IMR-90 (cell line): Measurements from ENCODE around the gene BCL2L15. TPM values are rescaled to one million over a fixed set of nuclear protein-coding genes. Genes with fewer than 3 reads are reported as not detected.

Experiments used
- ATAC-seq: fragments of 200-7000 bp; cut with Tn5 transposase; 2 replicates; pipeline ENCODE4 v1.9.1; 2020; ENCODE audit warnings: low read depth, mild to moderate bottlenecking, moderate library complexity
- BruUV-seq: library from RNA; stranded (reverse); fragments of 400-500 nt; replicated peaks from 2 replicates; lab custom pipeline; 2021; lab: Mats Ljungman, UMichigan
- CTCF ChIA-PET: fragments of 300-600 bp; formaldehyde crosslinking; extraction: SDS; loops from one replicate; lab custom pipeline; 2021; ENCODE audit warnings: antibody characterized with exemption; lab: Yijun Ruan, JAX
- POLR2A ChIA-PET: fragments of 300-600 bp; sonication (Branson Sonifier 250); formaldehyde crosslinking; loops from one replicate; lab custom pipeline; 2022; ENCODE audit warnings: antibody characterized with exemption; ENCODE audit not compliant: unreplicated experiment; lab: Charles Lee
- DNase-seq: peaks from one replicate; pipeline ENCODE4 v3.0.0; 2013
- H2AFZ ChIP-seq: replicated peaks from 2 replicates; pipeline ENCODE3; 2013; ENCODE audit warnings: low read length, mild to moderate bottlenecking; ENCODE audit not compliant: poor library complexity
- H2AK5ac ChIP-seq: 2 replicates; pipeline ENCODE4 v1.6.1; 2013; ENCODE audit warnings: low read depth, low read length, inconsistent platforms
- H2AK9ac ChIP-seq: replicated peaks from 2 replicates; pipeline ENCODE3; 2013; ENCODE audit warnings: mild to moderate bottlenecking, low read depth, low read length, moderate library complexity; ENCODE audit not compliant: poor library complexity
- H2BK120ac ChIP-seq: 2 replicates; pipeline ENCODE4 v1.6.1; 2013; ENCODE audit warnings: low read depth, low read length, inconsistent platforms
- H2BK15ac ChIP-seq: 3 replicates; pipeline ENCODE4 v1.6.1; 2013; ENCODE audit warnings: low read depth, low read length, inconsistent platforms
- H2BK20ac ChIP-seq: 2 replicates; pipeline ENCODE4 v1.6.1; 2013; ENCODE audit warnings: low read depth, mild to moderate bottlenecking, inconsistent platforms, low read length, moderate library complexity
- H2BK5ac ChIP-seq: 2 replicates; pipeline ENCODE4 v1.6.1; 2013; ENCODE audit warnings: mild to moderate bottlenecking, low read depth, low read length, inconsistent platforms; ENCODE audit not compliant: poor library complexity, severe bottlenecking
- H3K14ac ChIP-seq: replicated peaks from 2 replicates; pipeline ENCODE4 v1.6.1; 2013; ENCODE audit warnings: low read depth, low read length, inconsistent platforms
- H3K18ac ChIP-seq: 2 replicates; pipeline ENCODE4 v1.6.1; 2013; ENCODE audit warnings: low read depth, low read length, control low read depth
- H3K23ac ChIP-seq: 2 replicates; pipeline ENCODE4 v1.6.1; 2013; ENCODE audit warnings: low read depth, low read length, inconsistent platforms
- H3K27ac ChIP-seq: 2 replicates; pipeline ENCODE4 v1.5.1; 2013; ENCODE audit warnings: mild to moderate bottlenecking, control low read depth, low read length; ENCODE audit not compliant: insufficient read depth
- H3K27me3 ChIP-seq: 2 replicates; pipeline ENCODE4 v1.6.1; 2013; ENCODE audit warnings: low read length; ENCODE audit not compliant: control insufficient read depth, insufficient read depth
- H3K36me3 ChIP-seq: 2 replicates; pipeline ENCODE4 v1.6.1; 2013; ENCODE audit warnings: low read length, mixed read lengths; ENCODE audit not compliant: control insufficient read depth, insufficient read depth
- H3K4ac ChIP-seq: 2 replicates; pipeline ENCODE4 v1.6.1; 2013; ENCODE audit warnings: low read depth, low read length, inconsistent platforms
- H3K4me1 ChIP-seq: 2 replicates; pipeline ENCODE4 v1.6.1; 2013; ENCODE audit warnings: low read length, mixed read lengths; ENCODE audit not compliant: control insufficient read depth, insufficient read depth
- H3K4me2 ChIP-seq: 2 replicates; pipeline ENCODE4 v1.6.1; 2013; ENCODE audit warnings: low read depth, mild to moderate bottlenecking, control low read depth, low read length, moderate library complexity
- H3K4me3 ChIP-seq: 2 replicates; pipeline ENCODE4 v1.5.1; 2013; ENCODE audit warnings: low read depth, mild to moderate bottlenecking, control low read depth, low read length, moderate library complexity; ENCODE audit not compliant: insufficient read depth
- H3K56ac ChIP-seq: 2 replicates; pipeline ENCODE4 v1.6.1; 2013; ENCODE audit warnings: low read length, inconsistent platforms; ENCODE audit not compliant: insufficient read depth; ENCODE audit errors: extremely low read depth
- H3K79me1 ChIP-seq, 2 experiments: 2 replicates each; pipeline ENCODE4 v1.6.1; 2013; ENCODE audit warnings: low read length in 2 of 2, inconsistent platforms in 1 of 2, low read depth in 1 of 2
- H3K9ac ChIP-seq: 2 replicates; pipeline ENCODE4 v1.6.1; 2013; ENCODE audit warnings: low read depth, low read length, control low read depth
- H3K9me1 ChIP-seq: 2 replicates; pipeline ENCODE4 v1.6.1; 2013; ENCODE audit warnings: low read length, inconsistent platforms; ENCODE audit not compliant: insufficient read depth
- H3K9me3 ChIP-seq: 2 replicates; pipeline ENCODE4 v1.6.1; 2013; ENCODE audit warnings: low read length; ENCODE audit not compliant: control insufficient read depth, insufficient read depth
- H4K20me1 ChIP-seq: 2 replicates; pipeline ENCODE4 v1.6.1; 2013; ENCODE audit warnings: low read length, inconsistent platforms; ENCODE audit not compliant: insufficient read depth
- H4K5ac ChIP-seq: 2 replicates; pipeline ENCODE4 v1.6.1; 2013; ENCODE audit warnings: mild to moderate bottlenecking, low read depth, low read length, control low read depth
- H4K8ac ChIP-seq, 2 experiments: 2 replicates each; pipeline ENCODE4 v1.6.1; 2013; ENCODE audit warnings: low read depth in 2 of 2, low read length in 2 of 2, control low read depth in 1 of 2, inconsistent platforms in 1 of 2
- H4K91ac ChIP-seq: 2 replicates; pipeline ENCODE4 v1.6.1; 2013; ENCODE audit warnings: low read depth, low read length, inconsistent platforms; ENCODE audit not compliant: insufficient read depth
- CHD1 ChIP-seq: IDR thresholded peaks from 2 replicates; pipeline ENCODE4 v1.6.1; 2012; ENCODE audit warnings: low read depth, low read length, improper control_type of control experiment
- FOS ChIP-seq: fragments of 150-350 bp; IDR thresholded peaks from 2 replicates; pipeline ENCODE4 v1.6.1; 2016; ENCODE audit warnings: low read depth, low read length
- dilution Hi-C: fragments of 300-500 bp; cut with HindIII; formaldehyde crosslinking; loops from one replicate; pipeline ENCODE4 v1.14.3; 2018; ENCODE audit warnings: low sequenced_read_pairs; ENCODE audit not compliant: unreplicated experiment
- in situ Hi-C: fragments of 300-500 bp; cut with MboI; formaldehyde crosslinking; loops from 3 replicates; pipeline ENCODE4 v1.14.3; 2019; ENCODE audit warnings: low sequenced_read_pairs, inconsistent platforms, mixed read lengths
- intact Hi-C: fragments of 100-400 bp; cut with micrococcal nuclease; formaldehyde crosslinking; loops from 2 replicates; pipeline ENCODE4 v1.10.0; 2022
- polyA plus RNA-seq, 3 experiments: library from polyadenylated mRNA; depleted of rRNA; stranded (reverse); fragments of >200 nt; gene quantifications; 2 replicates each; pipeline ENCODE4 v1.2.3, GENCODE V29; 2012; ENCODE audit warnings: low replicate concordance in 1 of 3
- total RNA-seq: library from RNA; depleted of rRNA; stranded (reverse); fragments of >200 nt; gene quantifications from 2 replicates; pipeline ENCODE4 v1.2.3, GENCODE V29; 2012

BCL2L15 gene
- total and polyA plus RNA-seq, 2 of the 4 experiments (the other 2 are of a cell fraction), result under 0.01 to 0.15 TPM

DNA sequence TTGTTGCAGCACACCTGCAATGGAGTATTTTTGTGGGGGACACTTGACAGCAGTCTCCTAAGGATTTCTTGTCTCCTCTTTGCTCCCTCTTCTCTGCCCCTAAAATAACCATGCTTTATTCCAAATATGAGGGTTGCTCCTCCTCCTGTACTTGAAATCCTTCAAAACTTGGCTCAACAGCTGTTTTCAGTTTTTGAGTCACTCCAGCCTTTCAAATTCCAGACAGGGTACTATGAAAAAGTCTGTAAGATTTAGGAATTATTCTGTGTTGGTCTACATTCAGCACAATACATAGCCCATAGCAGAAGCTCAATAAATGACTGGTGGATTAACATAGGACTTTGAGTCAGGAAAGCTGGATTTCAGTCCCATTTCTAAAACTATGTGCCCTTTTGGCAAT lies 11.7 kb upstream of the BCL2L15 start:
- intact Hi-C loops (no loop called here), in situ Hi-C loops (no loop called here), dilution Hi-C loops (no loop called here)
- ChIA-PET CTCF (interaction anchor here (0.7 kb wide), 1 partner anchor 1182 kb away, joined by 3 read pairs; no protein-coding TSS in a partner anchor), POLR2A (no interaction called here)
- Histone ChIP-seq H3K23ac (no peak overlapping the region), H3K4ac (no peak overlapping the region), H2BK120ac (no peak overlapping the region), H3K9ac (no peak overlapping the region), H2BK15ac (no peak overlapping the region), H4K20me1 (no peaks in the 10 kb centered on the region), H4K91ac (no peak overlapping the region), H3K14ac (no peak overlapping the region), H3K4me2 (no peak overlapping the region), H3K27ac (no peak overlapping the region), H3K18ac (no peak overlapping the region), H4K5ac (no peak overlapping the region), H2AFZ (no peak overlapping the region), H2BK20ac (no peak overlapping the region), H3K4me3 (no peak overlapping the region), H3K56ac (no peak overlapping the region), H4K8ac (no peak overlapping the region), H3K9me3 (no peaks in the 10 kb centered on the region), H2AK9ac (no peak overlapping the region), H3K36me3 (peaks cover 16% of the 10 kb centered on the region), H3K4me1 (no peaks in the 10 kb centered on the region), H3K9me1 (no peaks in the 10 kb centered on the region), H3K27me3 (no peaks in the 10 kb centered on the region), H3K79me1 (peaks cover 16 to 20% of the 10 kb centered on the region in 2 experiments), H2BK5ac (no peak overlapping the region), H2AK5ac (no peak overlapping the region)
- TF ChIP-seq FOS (no peak), CHD1 (no peak)
- ATAC-seq, result peak; percentile 32; the same call in 1 of the 2 replicates
- peak; percentile 23 for DNase-seq
- no TSS peak for BruUV-seq
